Fibroblast of pulmonary artery (primary cell): ENCODE measurements around the gene MAGEA11.
"Not testable (repeated sequence)": the region's sequence is repeated elsewhere in the genome, so short reads cannot be mapped to it uniquely, and the experiment has no call there.

Experiments
- DNase-seq: peaks from one replicate; pipeline ENCODE4 v3.0.0-alpha.2; 2010; ENCODE audit warnings: low read depth
- H3K4me3 ChIP-seq: replicated peaks from 2 replicates; pipeline ENCODE4 v1.5.1; 2011; ENCODE audit warnings: low read depth, mild to moderate bottlenecking, control low read depth, low read length, moderate library complexity
- CTCF ChIP-seq: IDR thresholded peaks from 2 replicates; pipeline ENCODE4 v1.5.1; 2011; ENCODE audit warnings: mild to moderate bottlenecking, control low read depth, low read length, inconsistent platforms; ENCODE audit errors: missing control alignments

Gene MAGEA11

DNA sequence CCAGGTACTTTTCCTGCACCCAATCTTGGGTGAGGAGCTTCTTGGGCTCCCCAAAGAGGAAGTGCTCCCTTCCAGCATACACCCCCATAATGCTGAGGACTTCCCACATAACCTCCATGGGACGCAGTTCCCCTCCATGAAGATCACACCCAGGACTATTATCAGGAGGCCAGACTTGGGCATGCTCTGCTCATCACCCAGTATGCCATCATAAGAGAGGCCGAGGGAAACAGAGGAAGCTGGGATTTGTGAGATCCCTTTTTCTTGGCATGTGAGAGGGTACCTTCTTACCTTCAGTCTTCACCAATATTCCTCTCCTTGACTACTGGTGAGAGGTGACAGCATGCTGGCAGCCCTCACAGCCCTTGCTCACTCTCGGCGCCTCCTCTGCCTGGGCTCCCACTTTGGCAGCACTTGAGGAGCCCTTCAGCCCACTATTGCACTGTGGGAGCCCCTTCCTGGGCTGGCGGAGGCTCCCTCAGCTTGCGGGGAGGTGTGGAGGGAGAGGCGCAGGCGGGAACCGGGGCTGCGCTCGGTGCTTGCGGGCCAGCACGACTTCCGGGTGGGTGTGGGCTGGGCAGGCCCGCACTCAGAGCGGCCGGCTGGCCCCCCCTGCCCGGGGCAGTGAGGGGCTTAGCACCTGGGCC, 46.3 kb downstream of the MAGEA11 start:
- no peak for TF ChIP-seq CTCF
- DNase-seq, result no peak
- H3K4me3 ChIP-seq, result no peak overlapping the region

GRCh38 chrX:149758715-149759078, 46.8 kb downstream of the MAGEA11 start:
- not testable (repeated sequence) for H3K4me3 ChIP-seq, DNase-seq

DNA sequence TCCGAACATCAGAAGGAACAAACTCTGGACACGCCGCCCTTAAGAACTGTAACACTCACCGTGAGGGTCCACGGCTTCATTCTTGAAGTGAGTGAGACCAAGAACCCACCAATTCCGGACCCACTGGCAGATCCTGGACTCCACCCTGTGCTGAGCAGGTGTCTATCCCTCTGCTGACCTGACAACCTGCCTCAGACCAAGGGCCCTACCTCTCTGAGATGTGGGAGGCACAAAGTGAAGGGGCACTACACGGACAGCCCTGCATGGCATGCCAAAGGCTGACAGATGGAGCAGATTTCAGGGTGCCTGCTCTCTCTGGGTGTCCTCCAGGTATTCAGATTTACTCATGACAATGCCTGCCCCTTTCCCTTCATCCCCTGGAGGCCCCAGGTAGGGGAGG, 48.0 kb downstream of the MAGEA11 start:
- TF ChIP-seq CTCF, result no peak
- no peak for DNase-seq
- no peak overlapping the region for H3K4me3 ChIP-seq

DNA sequence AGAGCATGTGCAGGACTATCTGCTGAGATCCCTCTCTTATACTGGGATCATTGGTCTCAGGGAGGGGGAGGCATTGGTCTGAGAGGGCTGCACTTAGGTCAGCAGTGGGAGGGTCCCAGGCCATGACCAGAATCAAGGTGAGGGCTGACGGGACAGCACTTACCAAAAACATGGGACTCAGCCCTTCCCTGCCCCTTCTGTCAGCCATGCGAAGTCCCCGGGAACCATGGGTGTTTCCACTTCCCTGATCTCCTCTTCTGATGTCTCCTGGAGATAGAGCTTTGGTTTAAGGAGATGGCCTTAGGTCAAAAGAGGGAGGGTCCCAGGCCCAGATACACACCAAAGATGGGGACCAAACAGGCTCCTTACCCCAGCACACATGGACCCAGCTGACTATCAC, 49.1 kb downstream of the MAGEA11 start:
- TF ChIP-seq CTCF, result no peak
- H3K4me3 ChIP-seq, result no peak overlapping the region
- DNase-seq, result no peak

- not testable (repeated sequence) for H3K4me3 ChIP-seq, DNase-seq
Observed at GRCh38 chrX:149761858-149762674, 50.2 kb downstream of the MAGEA11 start.

DNA sequence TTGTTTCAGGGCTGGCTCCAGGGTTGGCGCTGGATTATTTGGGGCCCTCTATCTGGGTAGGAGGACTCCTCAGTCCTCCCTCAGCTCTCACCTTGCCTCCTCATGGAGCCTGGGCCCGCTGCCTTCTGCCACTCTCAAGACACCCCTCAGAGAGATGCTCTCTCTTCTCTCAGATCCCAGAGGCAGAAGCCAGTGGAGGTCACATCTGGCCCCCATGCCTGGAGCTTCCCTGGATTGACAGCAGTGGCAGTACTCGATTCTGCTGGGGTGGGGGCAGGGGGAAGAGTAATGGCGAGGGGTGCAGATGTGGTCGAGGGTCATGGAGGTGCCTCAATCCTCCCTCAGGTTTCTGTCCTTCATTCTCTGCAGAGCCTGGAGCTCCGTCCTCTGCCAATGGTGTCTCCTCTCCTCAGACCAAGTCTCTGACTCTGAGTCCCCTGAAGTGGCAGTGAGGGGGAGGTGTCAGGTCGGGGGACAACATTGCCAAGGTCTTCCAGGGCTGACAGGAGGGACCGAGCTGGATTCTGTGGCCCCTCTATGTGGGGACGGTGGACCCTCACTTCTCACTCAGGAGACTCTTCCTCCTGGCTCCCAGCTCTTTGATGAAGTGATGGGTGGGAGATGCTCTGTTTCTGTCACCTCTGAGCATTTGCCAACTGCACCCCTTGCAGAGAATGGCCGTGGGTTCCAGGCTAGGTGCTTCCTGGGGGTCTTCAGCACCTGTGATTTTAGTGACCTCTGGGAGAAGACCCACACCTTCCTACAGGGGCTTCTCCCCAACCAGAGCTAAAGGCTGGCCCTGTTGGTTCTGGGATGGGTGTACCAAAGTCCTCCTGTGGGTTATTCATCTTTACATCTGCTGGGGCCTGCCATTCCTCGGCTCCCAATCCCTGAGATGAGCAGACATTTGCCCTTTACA, 51.1 kb downstream of the MAGEA11 start:
- TF ChIP-seq CTCF, result no peak
- no peak for DNase-seq
- no peak overlapping the region for H3K4me3 ChIP-seq
